ENCODE results near the gene IGSF11.

The IGSF11 gene

DNA sequence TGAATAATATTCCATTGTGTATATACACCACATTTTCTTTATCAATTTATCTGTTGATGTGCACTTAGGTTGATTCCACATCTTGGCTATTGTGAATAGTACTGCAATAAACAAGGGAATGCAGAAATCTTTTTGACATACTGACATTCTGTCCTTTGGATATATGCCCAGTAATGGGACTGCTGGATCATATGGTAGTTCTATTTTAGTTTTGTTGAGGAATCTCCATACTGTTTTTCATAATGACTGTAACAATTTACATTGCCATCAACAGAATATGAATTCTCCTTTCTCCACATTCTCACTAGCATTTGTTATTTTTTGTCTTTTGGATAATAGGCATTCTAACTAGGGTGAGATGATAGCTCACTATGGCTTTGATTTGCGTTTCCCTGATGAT lies 174.7 kb downstream of the IGSF11 start:
- DNase-seq = no peak

GRCh38 chr3:118851466-118852193 lies 183.0 kb downstream of the IGSF11 start:
- peak; percentile 70 for DNase-seq

DNA sequence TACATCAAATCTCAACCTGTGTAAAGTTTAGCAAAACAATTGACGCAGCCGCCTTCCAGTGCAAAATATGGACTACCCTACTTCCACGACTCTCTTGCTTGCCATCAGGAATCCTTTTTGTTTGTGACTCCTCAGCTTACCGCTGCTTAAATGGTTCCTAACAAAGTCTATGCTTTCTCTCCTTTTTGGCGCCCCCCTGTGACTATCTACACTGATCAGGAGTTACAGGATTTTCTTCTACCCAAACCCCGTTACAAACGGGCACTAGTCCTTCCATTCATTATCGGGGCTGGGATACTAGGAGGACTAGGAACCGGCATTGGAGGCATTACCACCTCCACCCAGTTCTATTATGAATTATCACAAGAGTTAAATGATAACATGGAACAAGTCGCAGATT lies 184.0 kb downstream of the IGSF11 start:
- peak; percentile 13 for DNase-seq
